Right atrium auricular region (tissue), 2 donors: ENCODE data around the gene SNX18. TPM values are rescaled to one million over a fixed set of nuclear protein-coding genes. Genes with fewer than 3 reads are reported as not detected.

ENCODE experiments used
- DNase-seq: peaks from one replicate; pipeline ENCODE4 v3.0.0-alpha.2; 2019; ENCODE audit warnings: low spot score
- H3K27ac ChIP-seq, 2 donors: fragments of 200-600 bp; sonication (generic); 1 replicate in 1 of 2; 2 replicates in 1 of 2; pipeline ENCODE4 v1.5.1; 2016 to 2019
- H3K27me3 ChIP-seq, 2 donors: fragments of 200-600 bp; sonication (generic); one replicate each; pipeline versions ENCODE4 v1.5.1 to v1.6.0; 2017 to 2019
- H3K36me3 ChIP-seq: fragments of 200-600 bp; sonication (generic); one replicate; pipeline ENCODE4 v1.5.1; 2016
- H3K4me1 ChIP-seq, 2 donors: fragments of 200-600 bp; sonication (generic); one replicate each; pipeline versions ENCODE4 v1.5.1 to v1.6.0; 2017 to 2019
- H3K4me3 ChIP-seq, 2 donors: fragments of 200-600 bp; sonication (generic); 1 replicate in 1 of 2; 2 replicates in 1 of 2; pipeline ENCODE4 v1.5.1; 2017 to 2019; ENCODE audit warnings: mild to moderate bottlenecking in 1 of 2, moderate library complexity in 1 of 2
- H3K9me3 ChIP-seq, 2 donors: fragments of 200-600 bp; sonication (generic); one replicate each; pipeline ENCODE4 v1.5.1; 2019
- total RNA-seq, 2 donors: library from RNA; depleted of rRNA; stranded (reverse); fragments of >200 nt; gene quantifications; one replicate each; pipeline ENCODE4 v1.1.0, GENCODE V29; 2016
- TF ChIP-seq, protein P1 (sequence below), 2 donors: fragments of 200-600 bp; sonication (generic); IDR thresholded peaks; one replicate each; pipeline ENCODE4 v1.5.1; 2019; ENCODE audit warnings: antibody characterized with exemption in 2 of 2

SNX18 gene
- total RNA-seq, 2 donors from 2014 or later: 15.8 to 22.2 TPM

DNA sequence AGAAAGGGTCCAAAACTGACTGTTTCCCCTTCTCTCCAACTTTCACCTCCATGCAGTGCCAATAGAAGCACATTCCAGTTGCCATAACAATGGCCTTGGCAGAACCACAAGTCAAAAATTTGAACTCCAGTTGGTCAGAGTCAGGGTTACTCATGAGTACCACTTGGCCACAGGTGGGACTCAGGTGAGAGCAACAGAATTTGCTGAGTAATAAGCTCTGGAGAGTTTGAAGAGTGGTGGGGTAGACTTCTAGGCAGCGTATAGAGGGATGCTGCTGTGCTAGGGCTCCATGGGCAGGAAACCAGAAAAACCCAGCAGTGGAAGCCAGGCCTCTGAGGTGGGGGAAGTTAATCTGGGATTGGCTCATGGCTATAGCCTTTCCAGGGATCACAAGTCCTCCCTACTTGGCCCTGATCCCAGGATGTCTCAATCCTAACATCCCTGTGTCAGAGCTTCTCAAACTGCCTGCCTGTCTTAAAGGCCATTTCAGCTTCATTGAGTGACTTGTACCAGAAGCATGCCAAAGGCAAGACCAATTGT, 30.2 kb downstream of the SNX18 start:
- peak; percentile 76 for DNase-seq
- no peaks in the 10 kb centered on the region for H3K36me3 ChIP-seq
- H3K27me3 ChIP-seq: no peaks in the 10 kb centered on the region
- H3K27ac ChIP-seq: no peak overlapping the region
- peaks cover 0 to 14% of the 10 kb centered on the region in 2 donors for H3K4me1 ChIP-seq
- no peaks in the 10 kb centered on the region for H3K9me3 ChIP-seq
- TF ChIP-seq, protein P1, sequence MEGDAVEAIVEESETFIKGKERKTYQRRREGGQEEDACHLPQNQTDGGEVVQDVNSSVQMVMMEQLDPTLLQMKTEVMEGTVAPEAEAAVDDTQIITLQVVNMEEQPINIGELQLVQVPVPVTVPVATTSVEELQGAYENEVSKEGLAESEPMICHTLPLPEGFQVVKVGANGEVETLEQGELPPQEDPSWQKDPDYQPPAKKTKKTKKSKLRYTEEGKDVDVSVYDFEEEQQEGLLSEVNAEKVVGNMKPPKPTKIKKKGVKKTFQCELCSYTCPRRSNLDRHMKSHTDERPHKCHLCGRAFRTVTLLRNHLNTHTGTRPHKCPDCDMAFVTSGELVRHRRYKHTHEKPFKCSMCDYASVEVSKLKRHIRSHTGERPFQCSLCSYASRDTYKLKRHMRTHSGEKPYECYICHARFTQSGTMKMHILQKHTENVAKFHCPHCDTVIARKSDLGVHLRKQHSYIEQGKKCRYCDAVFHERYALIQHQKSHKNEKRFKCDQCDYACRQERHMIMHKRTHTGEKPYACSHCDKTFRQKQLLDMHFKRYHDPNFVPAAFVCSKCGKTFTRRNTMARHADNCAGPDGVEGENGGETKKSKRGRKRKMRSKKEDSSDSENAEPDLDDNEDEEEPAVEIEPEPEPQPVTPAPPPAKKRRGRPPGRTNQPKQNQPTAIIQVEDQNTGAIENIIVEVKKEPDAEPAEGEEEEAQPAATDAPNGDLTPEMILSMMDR (IDR thresholded peaks at IDR 0.05): no peak
- no peak overlapping the region for H3K4me3 ChIP-seq

DNA sequence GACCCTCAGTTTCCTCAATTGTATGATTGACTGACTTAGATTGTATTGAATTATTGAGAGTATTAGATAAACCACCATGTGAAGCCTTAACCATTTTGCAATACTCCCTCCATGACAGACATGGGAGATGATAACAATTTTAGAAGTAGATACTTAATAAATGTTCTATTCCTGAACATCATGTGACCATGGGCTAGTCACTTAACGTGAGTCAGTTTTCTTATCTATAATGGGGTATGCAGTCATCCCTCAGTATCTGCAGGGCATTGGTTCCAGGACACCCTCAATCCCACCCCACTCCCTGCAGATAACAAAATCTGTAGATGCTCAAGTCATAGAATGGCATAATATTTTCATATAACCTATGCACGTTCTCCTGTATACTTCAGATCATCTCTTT, 31.0 kb downstream of the SNX18 start:
- H3K9me3 ChIP-seq: no peaks in the 10 kb centered on the region
- DNase-seq: no peak
- peaks cover 0 to 14% of the 10 kb centered on the region in 2 donors for H3K4me1 ChIP-seq
- H3K4me3 ChIP-seq: no peak overlapping the region
- TF ChIP-seq, protein P1 (IDR thresholded peaks at IDR 0.05): no peak
- no peaks in the 10 kb centered on the region for H3K27me3 ChIP-seq
- no peak overlapping the region for H3K27ac ChIP-seq
- H3K36me3 ChIP-seq: no peaks in the 10 kb centered on the region

DNA sequence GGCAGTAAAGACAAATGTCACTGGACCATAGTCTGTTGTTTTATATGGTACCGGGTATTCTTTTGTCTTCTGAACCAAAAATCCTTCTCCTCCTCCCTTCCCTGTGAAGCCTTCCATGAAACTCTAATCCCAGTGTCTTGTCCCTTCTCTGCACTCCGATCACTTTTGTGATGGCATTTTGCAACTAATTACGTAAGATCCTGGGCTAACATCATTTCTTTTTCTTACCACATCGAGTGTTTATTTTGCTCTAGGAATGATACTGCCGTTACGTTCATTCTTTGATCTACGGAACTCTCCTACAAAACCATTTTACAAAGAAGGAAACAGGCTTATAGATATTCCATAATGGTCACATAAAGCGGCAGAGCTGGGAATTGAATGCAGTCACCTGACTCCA, 33.7 kb downstream of the SNX18 start:
- no peak for DNase-seq
- H3K4me3 ChIP-seq: no peak overlapping the region
- H3K4me1 ChIP-seq: peaks cover 0 to 14% of the 10 kb centered on the region in 2 donors
- no peaks in the 10 kb centered on the region for H3K27me3 ChIP-seq
- no peak overlapping the region for H3K27ac ChIP-seq
- no peaks in the 10 kb centered on the region for H3K36me3 ChIP-seq
- TF ChIP-seq, protein P1 (IDR thresholded peaks at IDR 0.05): no peak
- H3K9me3 ChIP-seq: no peaks in the 10 kb centered on the region

DNA sequence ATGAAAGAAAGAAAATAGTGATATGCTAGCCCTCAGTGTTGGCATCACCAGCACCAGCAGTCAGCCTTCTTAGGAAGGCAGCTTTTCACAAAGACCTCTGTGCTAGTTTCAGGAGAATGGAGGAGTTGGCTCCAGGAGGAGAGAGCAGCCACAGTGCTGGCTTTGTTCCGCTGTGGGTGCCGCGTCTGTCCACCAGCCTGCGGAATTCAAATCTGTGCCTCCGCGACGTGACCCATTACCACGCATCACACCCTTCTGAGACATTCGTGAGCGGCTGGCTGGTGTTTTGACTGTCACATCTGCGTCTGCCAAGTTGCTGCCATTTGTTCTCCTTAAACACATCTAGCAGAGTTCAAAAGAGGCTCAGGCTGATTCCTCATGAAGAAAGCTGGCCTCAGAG, 34.4 kb downstream of the SNX18 start:
- no peak overlapping the region for H3K27ac ChIP-seq
- TF ChIP-seq, protein P1 (IDR thresholded peaks at IDR 0.05): no peak
- DNase-seq: no peak

DNA sequence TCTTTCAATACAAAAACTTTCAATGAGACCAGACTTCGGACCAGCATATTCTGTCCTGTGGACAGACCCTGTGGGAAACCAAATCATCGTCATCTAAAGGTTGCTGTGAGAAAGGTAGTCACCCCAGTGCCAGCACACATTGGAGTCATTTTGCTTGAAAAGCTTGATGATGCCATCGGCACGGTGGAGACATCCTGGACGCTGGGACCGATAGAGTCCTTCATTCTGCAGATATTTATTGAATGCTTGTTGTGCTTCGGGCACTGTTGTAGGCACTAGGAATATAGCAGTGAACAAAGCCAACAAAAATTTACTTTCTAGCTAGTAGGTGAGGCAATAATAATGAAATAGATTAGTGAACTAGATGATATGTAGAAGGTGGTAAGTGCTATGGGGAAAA, 34.9 kb downstream of the SNX18 start:
- Histone ChIP-seq H3K36me3 (no peaks in the 10 kb centered on the region), H3K4me3 (no peak overlapping the region), H3K4me1 (peaks cover 0 to 13% of the 10 kb centered on the region in 2 donors), H3K27me3 (no peaks in the 10 kb centered on the region), H3K9me3 (no peaks in the 10 kb centered on the region), H3K27ac (no peak overlapping the region)
- DNase-seq: no peak
- TF ChIP-seq, protein P1 (IDR thresholded peaks at IDR 0.05): no peak

More for the DNA sequence above, 34.4 kb downstream of the SNX18 start:
- Histone ChIP-seq H3K36me3 (no peaks in the 10 kb centered on the region), H3K4me1 (peaks cover 0 to 14% of the 10 kb centered on the region in 2 donors), H3K9me3 (no peaks in the 10 kb centered on the region), H3K4me3 (no peak overlapping the region), H3K27me3 (no peaks in the 10 kb centered on the region)

DNA sequence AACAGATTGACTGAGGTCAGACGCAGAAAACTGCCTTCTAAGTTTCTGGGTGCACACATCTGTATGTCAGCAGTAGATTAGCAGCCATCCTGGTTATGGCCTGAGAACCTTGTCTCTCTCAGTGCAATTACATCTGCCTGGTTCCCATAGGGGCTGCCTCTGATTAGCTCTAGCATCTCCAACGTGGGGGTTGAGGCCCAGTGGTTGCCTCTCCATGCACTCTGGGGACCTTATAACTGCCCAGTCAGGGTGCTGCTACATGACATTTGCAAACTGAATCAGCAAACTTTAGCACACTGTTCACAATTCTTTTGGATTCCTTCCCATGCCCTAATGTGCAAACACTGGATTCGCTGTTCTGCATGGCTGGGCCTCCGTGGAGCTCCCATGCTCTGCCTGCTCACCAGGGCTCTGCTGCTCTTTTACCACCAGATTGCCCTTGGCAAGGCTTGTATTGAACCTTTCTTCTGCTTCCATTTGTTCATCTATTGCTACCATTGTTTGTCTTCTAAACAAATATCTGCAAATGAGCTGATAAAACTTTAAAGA, 36.2 kb downstream of the SNX18 start:
- no peak for DNase-seq
- Histone ChIP-seq H3K27me3 (no peaks in the 10 kb centered on the region), H3K4me1 (peaks cover 0 to under 1% of the 10 kb centered on the region in 2 donors), H3K4me3 (no peak overlapping the region), H3K27ac (no peak overlapping the region), H3K36me3 (no peaks in the 10 kb centered on the region), H3K9me3 (no peaks in the 10 kb centered on the region)
- TF ChIP-seq, protein P1 (IDR thresholded peaks at IDR 0.05): no peak
